Activated CD4-positive, alpha-beta T cell treated with anti-CD3 and anti-CD28 coated beads, Interleukin-2, Interleukin-4, amounts not matched to agents 100 ng/mL and 50 ng/mL, durations not matched to agents 16 hours and 8 hours (primary cell): ENCODE data around the gene SSRP1.
"Not testable (repeated sequence)": the region's sequence is repeated elsewhere in the genome, so short reads cannot be mapped to it uniquely, and the experiment has no call there.

Experiments
- DNase-seq: peaks from one replicate; pipeline ENCODE4 v3.0.0-alpha.2; 2020; ENCODE audit warnings: low spot score

The SSRP1 gene

DNA sequence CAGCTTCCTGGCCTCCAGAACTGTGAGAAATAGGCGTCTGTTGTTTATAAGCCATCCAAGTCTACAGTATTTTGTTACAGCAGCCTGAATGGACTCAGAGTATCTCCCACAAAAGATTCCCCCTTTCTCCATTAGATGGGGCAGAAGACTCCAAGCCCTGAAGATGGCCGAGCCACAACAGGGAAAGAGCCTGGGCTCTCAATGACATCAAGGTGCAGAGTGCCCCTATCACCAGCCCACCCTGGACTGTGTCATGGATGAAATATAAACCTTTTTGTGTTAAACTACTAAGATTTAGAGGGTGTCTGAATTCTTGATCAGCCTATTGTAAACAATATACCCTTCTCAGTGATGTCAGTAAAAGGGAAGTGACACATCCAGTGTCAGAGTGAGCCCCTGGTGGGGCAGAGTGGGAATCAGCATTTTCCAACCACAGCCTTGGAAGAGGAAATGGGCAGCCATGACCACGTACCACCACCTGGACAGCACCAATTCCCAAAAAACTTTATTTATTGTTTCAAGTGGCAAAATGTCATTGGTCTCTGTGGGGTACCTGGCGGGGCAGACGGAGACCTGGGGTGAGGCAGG lies 36.4 kb downstream of the SSRP1 start:
- DNase-seq: no peak

DNA sequence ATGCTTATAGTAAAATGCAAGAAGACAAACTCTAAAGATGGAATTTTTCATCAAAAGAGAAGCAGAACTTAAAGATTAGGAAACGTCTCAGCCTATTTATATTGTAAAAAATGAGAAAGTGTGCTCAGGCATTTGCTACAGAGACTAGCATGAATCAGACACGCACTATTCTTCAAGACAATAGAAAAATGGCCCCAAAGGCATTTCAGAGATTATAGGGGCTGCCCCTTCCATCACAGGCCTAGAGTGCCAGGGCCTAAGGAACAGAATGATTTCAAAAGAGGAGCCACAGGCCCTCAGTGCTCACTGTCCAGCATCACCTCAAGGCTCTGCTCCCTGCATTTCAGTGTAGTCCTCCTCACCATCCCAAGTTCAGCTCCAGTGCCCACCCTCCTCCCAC lies 38.5 kb downstream of the SSRP1 start:
- no peak for DNase-seq

DNA sequence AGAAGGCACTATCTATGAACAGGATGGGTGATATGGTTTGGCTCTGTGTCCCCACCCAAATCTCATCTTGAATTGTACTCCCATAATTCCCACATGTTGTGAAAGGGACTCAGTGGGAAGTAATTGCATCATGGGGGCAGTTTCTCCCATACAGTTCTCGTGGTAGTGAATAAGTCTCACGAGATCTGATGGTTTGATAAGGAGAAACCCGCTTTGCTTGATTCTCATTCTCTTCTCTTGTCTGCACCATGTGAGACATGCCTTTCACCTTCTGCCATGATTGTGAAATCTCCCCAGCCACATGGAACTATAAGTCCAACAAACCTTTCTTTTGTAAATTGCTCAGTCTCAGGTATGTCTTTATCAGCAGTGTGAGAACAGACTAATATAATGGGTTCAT lies 39.5 kb downstream of the SSRP1 start:
- not testable (repeated sequence) for DNase-seq

DNA sequence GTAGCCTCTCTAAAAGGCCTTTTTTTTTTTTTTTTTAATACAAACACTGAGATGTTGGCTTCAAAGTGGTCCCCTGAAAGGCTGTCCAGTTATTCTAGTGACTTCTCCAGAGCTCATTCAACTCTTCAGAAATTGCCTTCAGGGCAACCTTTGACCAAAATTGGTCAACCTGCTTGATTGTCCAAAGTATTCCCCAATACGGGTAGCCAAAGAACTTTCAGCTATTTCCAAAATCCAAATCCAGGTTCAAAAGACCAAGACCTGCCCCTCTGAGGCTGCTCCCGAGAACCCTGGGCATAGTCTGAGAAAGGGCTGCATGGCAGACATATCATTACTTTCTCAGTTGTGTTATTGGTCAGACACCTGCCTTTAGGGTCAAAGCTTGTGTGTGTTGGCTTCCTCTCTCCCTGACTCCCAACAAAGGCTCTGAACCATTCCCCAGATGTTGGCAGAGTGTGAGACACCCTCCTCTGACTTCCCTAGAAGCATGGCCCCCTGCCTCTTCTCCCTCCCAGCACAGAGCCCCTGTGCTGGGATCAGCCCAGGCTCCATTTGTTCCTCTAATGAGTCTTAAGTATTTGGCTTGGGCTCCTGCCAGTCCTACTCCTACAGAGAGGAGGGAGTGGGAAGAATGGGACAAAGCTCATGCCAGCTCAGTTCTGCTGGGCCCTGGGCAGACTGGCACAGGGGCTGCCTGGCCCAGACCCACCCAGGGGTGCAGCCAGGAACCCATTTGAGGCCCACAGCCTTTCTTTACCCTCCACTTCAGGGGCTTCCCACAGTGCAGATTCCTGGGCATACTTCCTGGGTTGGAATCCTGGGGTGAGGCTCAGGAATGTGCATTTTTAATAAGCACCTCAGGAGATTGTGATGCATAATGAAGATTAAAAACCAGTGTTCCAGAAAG lies 41.2 kb downstream of the SSRP1 start:
- no peak for DNase-seq

DNA sequence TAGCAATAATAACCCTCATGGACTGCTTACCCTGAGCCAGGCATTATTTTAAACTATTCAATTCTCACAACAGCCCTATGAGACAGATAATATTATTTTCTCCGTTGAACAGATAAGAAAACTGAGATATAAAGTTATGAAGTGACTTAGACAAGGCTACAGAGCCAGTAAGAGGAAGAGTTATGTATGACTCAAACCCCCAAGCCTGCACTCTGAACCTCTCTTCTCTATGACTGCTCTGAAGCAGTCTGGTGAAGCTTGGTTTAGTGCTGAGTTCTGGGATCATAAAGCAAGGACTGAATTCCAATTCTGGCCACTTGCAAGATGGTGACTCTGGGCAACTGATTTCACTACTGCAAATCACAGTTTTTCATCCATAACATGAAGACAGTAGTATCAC lies 45.4 kb downstream of the SSRP1 start:
- no peak for DNase-seq

DNA sequence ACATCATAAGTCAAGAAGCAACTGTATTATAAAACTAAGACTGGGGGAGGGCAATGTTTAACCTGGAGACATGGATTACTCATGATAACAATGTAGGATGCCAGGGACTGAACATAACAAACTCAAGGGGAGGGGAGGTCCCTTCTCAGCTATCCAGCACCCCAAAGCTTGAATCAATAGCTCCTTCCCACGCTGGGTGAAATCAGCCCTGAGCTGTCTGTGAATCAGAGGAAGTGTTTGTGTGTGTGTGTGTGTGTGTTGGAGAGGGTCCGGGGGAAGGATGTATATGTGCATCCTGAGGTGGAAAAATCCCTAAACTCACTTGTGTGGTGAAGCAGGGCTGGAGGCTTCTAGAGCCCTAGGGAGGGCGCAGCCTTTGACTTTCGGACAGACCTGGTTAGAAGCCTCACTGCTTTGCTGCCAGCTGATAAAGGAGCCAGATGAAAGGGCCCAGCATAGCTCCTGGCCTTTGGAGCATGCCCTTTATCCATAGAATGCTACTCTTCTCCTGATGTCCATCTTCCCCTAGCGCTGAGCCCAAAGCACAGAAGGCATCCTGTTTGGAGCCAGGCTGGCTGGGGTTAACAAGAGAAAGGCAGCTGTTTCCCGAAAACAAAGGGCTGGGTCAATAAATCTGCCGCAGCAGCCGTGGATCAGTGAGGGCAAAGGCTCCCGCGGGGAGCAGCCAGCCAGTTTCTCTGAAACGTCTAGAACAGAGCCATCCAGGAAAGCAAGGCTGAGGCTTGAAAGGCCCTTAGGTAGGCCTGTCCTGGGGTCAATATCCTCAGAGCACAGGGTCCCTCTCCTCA lies 46.7 kb downstream of the SSRP1 start:
- no peak for DNase-seq

DNA sequence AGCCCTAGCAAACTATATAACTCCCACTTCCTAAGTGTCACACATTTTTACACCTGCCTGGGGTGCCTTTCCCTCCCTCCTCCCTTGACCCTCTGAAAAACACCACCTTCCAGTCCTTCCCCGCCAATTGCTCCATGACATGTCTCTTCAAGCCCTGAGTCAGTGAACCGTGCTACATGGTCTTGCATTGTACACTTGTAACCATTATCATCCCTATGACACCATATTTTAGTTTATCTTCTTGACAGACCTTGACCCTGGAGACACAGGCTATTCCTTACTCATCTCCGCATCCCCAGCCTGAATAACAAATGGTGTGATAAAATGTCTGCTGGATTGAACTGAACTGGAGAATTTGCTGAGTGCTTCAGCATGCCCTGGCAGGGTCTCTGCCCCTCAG lies 47.8 kb downstream of the SSRP1 start:
- no peak for DNase-seq

DNA sequence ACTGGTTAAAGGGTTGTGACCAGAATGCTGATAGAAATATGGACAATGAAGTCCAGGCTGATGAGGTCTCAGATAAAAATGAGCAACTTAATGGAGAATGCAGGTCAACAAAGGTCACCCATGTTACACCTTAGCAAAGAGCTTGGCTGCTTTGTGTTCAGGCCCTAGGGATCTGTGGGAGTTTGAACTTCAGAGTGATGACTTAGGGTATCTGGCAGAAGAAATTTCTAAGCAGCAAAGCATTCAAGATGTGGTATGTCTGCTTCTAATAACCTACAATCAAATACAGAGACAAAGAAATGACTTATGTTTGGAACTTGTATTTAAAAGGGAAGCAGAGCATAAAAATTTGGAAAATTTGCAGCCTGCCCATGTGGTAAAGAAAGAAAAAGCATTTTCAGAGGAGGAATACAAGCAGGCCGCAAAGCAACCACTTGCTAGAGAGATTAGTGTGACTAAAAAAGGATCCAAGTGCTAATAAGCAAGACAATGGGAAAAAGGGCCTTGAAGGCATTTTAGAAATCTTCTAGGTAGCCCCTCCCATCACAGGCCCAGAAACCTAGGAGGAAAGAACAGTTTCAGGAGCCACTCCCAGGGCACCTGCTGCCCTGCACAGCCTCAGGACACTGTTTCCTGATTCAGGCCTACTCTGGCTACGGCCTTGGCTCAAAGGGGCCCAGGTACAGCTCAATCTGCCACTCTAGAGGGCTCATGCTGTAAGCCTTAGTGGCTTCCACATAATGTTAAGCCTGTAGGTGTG lies 52.3 kb downstream of the SSRP1 start:
- DNase-seq: no peak

DNA sequence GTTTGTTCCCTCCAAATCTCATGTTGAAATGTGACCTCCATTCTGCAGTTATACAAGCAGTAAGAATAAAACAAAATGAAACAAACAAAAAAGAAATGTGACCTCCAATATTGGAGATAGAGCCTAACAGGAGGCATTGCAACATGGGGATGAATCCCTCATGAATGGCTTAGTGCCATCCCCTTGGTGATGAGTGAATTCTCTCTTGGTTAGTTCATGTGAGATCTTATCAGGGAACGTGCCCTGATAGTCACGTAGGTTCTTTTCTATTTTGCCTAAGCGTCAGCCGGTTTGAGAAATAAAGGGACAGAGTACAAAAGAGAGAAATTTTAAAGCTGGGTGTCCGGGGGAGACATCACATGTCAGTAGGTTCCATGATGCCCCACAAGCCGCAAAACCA lies 54.1 kb downstream of the SSRP1 start:
- not testable (repeated sequence) for DNase-seq

DNA sequence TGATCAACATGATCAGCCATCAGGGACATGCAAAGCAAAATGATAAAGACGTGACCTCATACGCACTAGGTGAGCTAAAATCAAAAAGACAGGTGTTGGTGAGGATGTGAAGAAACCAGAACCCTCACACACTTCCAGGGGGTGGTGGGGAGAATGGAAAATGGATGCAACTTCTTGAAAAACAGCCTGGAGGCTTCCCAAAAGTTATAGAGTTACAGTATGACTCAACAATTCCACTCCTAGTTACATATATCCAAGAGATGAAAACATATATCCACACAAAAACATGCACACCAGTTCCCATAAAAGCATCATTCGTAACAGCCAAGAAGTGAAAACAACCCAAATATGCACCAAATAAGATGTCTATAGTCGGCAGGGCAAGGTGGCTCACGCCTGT lies 56.6 kb downstream of the SSRP1 start:
- DNase-seq: no peak

DNA sequence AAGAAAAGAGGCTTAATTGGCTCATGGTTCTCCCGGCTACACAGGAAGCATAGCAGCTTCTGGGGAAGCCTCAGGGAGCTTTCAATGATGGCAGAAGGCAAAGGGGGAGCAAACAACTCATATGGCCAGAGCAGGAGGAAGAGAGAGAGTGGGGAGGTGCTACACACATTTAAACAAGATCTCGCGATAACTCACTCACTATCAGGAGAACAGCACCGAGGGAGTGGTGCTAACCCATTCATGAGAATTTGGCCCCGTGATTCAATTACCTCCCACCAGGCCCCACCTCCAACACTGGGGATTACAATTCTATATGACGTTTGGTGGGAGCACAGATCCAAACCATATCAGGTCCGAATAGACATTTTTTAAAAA lies 57.0 kb downstream of the SSRP1 start:
- no peak for DNase-seq

DNA sequence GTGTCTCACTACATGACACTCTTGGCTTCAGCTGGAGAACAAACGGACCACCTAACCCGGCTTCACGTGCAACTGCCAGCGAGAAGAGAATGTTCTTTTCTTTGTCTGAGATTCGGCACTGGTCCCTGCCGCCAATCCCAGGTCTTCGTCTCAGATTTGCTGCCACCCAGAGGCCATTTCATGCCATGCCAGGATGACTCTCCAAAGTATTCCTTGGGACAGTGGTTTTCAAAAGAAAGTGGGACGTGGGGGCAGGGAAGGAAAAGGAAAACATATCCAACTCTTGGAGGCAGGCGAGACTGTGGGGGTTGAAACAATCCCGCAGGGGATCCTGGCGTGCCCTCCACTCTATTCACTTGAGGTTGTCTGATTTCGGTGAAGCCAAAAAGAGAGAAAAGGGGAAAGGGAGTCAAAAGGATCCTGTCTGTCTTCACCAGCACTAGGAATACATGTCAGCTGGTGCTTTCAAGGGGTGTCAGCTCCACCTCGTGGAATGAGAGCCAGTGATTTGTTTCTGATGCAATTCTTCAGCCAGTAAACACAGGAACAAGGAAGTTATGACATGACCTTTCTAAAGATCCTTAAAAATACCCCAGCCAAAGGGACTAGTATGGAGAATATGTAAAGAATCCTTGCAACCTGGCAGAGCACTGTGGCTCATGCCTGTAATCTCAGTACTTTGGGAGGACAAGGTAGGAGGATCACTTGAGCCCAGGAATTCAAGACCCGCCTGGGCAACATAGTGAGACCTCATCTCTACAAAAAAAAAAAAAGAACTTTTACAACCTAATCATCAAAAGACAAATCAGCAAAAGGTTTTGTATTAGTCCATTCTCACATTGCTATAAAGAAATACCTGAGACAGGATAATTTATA lies 57.6 kb downstream of the SSRP1 start:
- DNase-seq: peak; percentile 24

DNA sequence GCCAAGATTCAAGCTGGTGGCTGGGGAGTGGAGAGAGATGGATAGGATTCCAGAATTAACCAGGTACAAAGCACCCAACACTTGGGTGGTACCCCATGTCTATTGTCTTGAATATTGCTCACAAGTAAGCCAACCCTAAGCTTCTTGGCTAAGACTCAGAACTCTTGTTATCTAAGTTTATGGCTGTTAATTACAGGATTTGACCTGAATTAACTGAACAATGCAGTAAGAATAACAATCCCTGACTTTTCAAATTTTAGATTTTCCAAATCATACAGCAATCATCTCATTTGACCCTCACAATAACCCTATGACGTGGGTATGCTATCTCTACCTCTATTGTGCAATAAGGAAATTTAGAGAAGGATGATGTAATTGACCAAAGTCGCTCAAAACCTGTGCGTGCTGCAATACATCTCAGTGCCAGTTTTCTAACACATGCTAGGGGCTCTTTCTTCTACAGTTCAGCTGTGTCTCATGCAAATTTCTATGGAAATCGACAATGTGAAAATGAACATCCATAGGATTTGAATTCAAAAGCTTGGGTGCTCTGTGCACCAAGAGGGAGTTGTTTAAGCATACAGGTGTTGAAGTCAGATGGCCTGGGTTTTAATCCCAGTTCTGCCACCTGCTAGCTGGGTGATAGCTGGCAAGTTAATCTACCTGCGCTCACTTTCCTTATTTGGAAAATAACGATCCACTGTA lies 58.6 kb downstream of the SSRP1 start:
- no peak for DNase-seq

DNA sequence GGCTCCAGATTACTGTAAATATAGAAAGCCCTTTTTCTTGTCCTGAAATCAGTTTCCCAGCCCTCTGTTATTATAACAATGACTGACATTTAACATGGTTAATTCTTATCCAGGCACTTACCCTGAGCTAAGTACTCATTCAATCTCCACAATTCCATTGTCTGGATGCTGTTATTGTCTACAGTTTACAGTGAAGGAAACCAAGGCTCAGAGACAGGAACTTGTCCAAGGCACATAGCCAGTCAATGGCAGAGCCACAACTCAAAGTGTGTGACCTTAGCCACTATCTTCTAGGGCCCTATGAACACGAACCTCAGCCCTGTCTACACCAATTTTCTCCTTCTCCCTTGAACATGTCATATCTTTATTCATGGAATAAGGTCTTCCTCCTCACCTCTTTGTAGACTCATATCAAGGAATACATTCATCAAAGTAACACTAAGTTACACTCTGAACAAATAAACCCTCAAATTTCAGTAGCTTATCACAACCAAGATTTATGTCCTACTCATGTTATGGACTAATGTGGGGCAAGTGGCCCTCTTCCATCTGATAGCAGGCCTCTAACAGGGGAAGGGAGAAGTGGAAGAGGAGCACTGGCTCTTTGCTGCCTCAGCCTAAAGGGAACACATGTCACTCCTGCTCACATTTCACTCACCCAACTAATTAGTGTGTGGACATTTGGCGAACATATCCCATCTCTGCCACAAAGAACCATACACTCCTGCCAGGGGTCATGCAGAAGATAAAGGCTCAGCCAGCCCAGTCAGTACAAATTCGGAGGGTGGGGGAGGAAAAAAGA lies 59.3 kb downstream of the SSRP1 start:
- no peak for DNase-seq
